Measurements from ENCODE around the gene SH3RF3. TPM values are rescaled to one million over a fixed set of nuclear protein-coding genes. Genes with fewer than 3 reads are reported as not detected.

The SH3RF3 gene
- total and polyA plus RNA-seq, 2 donors (not counting 1 experiment from before 2014, with no cell fraction given), result 8.3 to 10.1 TPM

DNA sequence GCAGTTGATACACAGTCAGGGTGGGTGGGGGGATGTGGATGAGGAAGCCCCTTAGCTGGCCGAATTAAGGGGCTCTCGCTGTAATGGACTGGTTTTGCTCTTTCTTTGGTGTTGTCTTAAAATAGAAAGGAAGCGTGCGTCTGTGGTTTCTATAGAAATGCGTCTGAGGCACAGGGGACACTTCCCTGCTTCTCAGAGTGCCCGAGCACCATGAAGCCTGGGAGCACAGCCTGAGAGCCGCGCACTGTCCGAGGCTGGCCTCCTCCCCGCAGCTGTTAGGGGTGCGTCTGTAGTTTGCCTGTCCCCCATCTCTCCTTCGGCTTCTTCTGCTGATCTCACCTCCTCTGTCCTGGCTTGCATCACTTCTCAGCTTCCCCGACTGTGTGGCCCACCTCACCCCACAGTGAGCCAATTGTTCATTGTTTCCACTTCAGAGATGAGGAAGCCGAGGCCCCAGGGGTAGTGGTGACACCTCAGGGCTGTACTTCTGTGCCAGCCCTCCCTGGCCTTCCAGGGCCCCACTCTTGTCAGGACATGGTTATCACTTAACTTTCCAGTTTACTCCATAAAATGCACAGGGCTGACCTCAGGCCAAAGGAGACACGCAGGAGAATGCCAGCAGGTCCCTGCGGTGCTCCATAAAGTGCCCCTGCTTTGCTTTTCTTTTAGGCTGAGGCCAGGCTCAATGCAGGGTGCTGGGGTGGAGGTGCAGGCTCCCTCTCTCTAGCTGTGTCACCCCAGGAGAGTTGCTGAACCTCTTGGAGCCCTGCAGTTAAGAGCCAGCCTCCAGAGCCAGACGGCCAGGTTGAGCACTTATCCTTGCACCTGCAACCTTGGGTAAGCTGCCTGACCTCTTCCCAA, 274.2 kb downstream of the SH3RF3 start:
- H3K36me3 ChIP-seq (ENCODE audit: control insufficient read depth, insufficient read depth, low read length), result peaks cover 10% of the 10 kb centered on the region
- TF ChIP-seq, protein P1, sequence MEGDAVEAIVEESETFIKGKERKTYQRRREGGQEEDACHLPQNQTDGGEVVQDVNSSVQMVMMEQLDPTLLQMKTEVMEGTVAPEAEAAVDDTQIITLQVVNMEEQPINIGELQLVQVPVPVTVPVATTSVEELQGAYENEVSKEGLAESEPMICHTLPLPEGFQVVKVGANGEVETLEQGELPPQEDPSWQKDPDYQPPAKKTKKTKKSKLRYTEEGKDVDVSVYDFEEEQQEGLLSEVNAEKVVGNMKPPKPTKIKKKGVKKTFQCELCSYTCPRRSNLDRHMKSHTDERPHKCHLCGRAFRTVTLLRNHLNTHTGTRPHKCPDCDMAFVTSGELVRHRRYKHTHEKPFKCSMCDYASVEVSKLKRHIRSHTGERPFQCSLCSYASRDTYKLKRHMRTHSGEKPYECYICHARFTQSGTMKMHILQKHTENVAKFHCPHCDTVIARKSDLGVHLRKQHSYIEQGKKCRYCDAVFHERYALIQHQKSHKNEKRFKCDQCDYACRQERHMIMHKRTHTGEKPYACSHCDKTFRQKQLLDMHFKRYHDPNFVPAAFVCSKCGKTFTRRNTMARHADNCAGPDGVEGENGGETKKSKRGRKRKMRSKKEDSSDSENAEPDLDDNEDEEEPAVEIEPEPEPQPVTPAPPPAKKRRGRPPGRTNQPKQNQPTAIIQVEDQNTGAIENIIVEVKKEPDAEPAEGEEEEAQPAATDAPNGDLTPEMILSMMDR (conservative IDR thresholded peaks at IDR 0.05 in 1 of 2, IDR thresholded peaks at IDR 0.05 in 1 of 2; ENCODE audit: low read depth in 1 of 2, low read length in 2 of 2), result no peak
- no peak for TF ChIP-seq EZH2 (IDR thresholded peaks at IDR 0.05; ENCODE audit: low read length, missing control alignments)
- H3K79me2 ChIP-seq (ENCODE audit: control insufficient read depth, insufficient read depth, low read length), result no peaks in the 10 kb centered on the region
- no peaks in the 10 kb centered on the region for H3K27me3 ChIP-seq (ENCODE audit: control insufficient read depth, insufficient read depth, low read length)
- H3K4me3 ChIP-seq (replicated peaks in 1 of 4; ENCODE audit: control extremely low read depth in 1 of 4, insufficient read depth in 1 of 4, low read depth in 3 of 4, low read length in 4 of 4), result no peak overlapping the region
- H3K4me1 ChIP-seq (ENCODE audit: control insufficient read depth, extremely low read depth, insufficient read depth, low read length), result no peaks in the 10 kb centered on the region
- H4K20me1 ChIP-seq (ENCODE audit: control insufficient read depth, extremely low read depth, insufficient read depth, low read length), result no peaks in the 10 kb centered on the region
- H3K9ac ChIP-seq (ENCODE audit: insufficient read depth, low read length), result no peak overlapping the region
- H3K4me2 ChIP-seq (ENCODE audit: extremely low read depth, insufficient read depth, low read length), result no peak overlapping the region
- H3K27ac ChIP-seq (ENCODE audit: insufficient read depth, low read length), result no peak overlapping the region
- H2AFZ ChIP-seq (ENCODE audit: low read length), result no peak overlapping the region
- H3K9me3 ChIP-seq (ENCODE audit: control insufficient read depth, insufficient read depth, low read depth, low read length), result no peaks in the 10 kb centered on the region
- DNase-seq (ENCODE audit: low read depth in 2 of 2), result no peak

DNA sequence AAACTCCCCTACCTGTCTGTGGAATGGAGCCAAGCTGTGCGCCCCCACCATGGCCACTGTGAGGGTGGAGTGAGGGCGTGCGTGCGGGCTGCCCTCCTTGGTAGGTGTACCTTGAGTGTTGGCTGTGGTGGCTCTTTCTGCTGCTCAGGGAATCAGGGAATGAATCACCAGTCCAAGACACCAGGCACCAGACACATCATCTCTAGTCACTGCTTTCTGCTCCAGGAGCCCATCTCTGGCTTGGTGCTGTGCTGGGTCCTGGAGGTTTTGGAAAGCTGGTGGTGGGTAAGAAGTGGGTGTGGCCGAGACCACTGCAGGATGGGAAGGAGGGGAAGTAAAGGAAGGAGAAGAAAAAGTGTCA, 274.8 kb downstream of the SH3RF3 start:
- Histone ChIP-seq H3K9me3 (ENCODE audit: control insufficient read depth, insufficient read depth, low read depth, low read length) (no peaks in the 10 kb centered on the region), H2AFZ (ENCODE audit: low read length) (no peak overlapping the region), H3K36me3 (ENCODE audit: control insufficient read depth, insufficient read depth, low read length) (peaks cover 10% of the 10 kb centered on the region), H3K4me1 (ENCODE audit: control insufficient read depth, extremely low read depth, insufficient read depth, low read length) (no peaks in the 10 kb centered on the region), H3K27ac (ENCODE audit: insufficient read depth, low read length) (no peak overlapping the region), H3K27me3 (ENCODE audit: control insufficient read depth, insufficient read depth, low read length) (no peaks in the 10 kb centered on the region), H3K4me2 (ENCODE audit: extremely low read depth, insufficient read depth, low read length) (no peak overlapping the region), H3K79me2 (ENCODE audit: control insufficient read depth, insufficient read depth, low read length) (no peaks in the 10 kb centered on the region), H4K20me1 (ENCODE audit: control insufficient read depth, extremely low read depth, insufficient read depth, low read length) (no peaks in the 10 kb centered on the region), H3K4me3 (replicated peaks in 1 of 4; ENCODE audit: control extremely low read depth in 1 of 4, insufficient read depth in 1 of 4, low read depth in 3 of 4, low read length in 4 of 4) (no peak overlapping the region), H3K9ac (ENCODE audit: insufficient read depth, low read length) (no peak overlapping the region)
- DNase-seq (ENCODE audit: low read depth in 2 of 2), result peak in 1 of 2 donors; percentile 11
- no peak for TF ChIP-seq EZH2 (IDR thresholded peaks at IDR 0.05; ENCODE audit: low read length, missing control alignments)
- TF ChIP-seq, protein P1 (conservative IDR thresholded peaks at IDR 0.05 in 1 of 2, IDR thresholded peaks at IDR 0.05 in 1 of 2; ENCODE audit: low read depth in 1 of 2, low read length in 2 of 2), result no peak

DNA sequence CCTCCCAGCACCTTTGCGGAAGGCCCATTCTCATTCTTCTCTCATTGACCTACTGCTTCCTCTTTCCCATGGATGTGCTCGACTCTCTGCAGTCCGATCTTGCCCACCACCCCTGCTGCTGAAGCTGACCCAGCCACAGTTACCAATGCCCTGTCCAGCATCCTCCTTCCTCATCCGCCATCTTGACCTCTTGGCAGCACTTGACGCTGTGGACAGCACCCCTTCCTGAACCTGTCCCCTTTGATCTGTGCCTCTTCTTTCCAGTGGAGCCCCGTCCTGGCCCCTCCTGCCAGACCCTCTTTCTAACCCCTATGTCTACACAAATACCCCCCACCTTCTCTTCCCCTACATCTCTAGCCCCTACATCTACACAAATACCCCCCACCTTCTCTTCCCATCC, 275.7 kb downstream of the SH3RF3 start:
- no peak overlapping the region for H3K27ac ChIP-seq (ENCODE audit: insufficient read depth, low read length)
- no peak overlapping the region for H3K4me3 ChIP-seq (replicated peaks in 1 of 4; ENCODE audit: control extremely low read depth in 1 of 4, insufficient read depth in 1 of 4, low read depth in 3 of 4, low read length in 4 of 4)
- TF ChIP-seq, protein P1 (conservative IDR thresholded peaks at IDR 0.05 in 1 of 2, IDR thresholded peaks at IDR 0.05 in 1 of 2; ENCODE audit: low read depth in 1 of 2, low read length in 2 of 2), result no peak
- no peak for TF ChIP-seq EZH2 (IDR thresholded peaks at IDR 0.05; ENCODE audit: low read length, missing control alignments)
- H3K9ac ChIP-seq (ENCODE audit: insufficient read depth, low read length), result no peak overlapping the region
- no peaks in the 10 kb centered on the region for H4K20me1 ChIP-seq (ENCODE audit: control insufficient read depth, extremely low read depth, insufficient read depth, low read length)
- DNase-seq (ENCODE audit: low read depth in 2 of 2), result no peak
- H3K79me2 ChIP-seq (ENCODE audit: control insufficient read depth, insufficient read depth, low read length), result no peaks in the 10 kb centered on the region
- H3K4me2 ChIP-seq (ENCODE audit: extremely low read depth, insufficient read depth, low read length), result no peak overlapping the region
- H2AFZ ChIP-seq (ENCODE audit: low read length), result no peak overlapping the region
- no peaks in the 10 kb centered on the region for H3K27me3 ChIP-seq (ENCODE audit: control insufficient read depth, insufficient read depth, low read length)
- no peaks in the 10 kb centered on the region for H3K4me1 ChIP-seq (ENCODE audit: control insufficient read depth, extremely low read depth, insufficient read depth, low read length)
- peaks cover 10% of the 10 kb centered on the region for H3K36me3 ChIP-seq (ENCODE audit: control insufficient read depth, insufficient read depth, low read length)
- no peaks in the 10 kb centered on the region for H3K9me3 ChIP-seq (ENCODE audit: control insufficient read depth, insufficient read depth, low read depth, low read length)

All from fibroblast of lung (primary cell).